Measurements from ENCODE around the gene RAPGEF4. TPM values are rescaled to one million over a fixed set of nuclear protein-coding genes. Genes with fewer than 3 reads are reported as not detected.

Gene RAPGEF4
- total RNA-seq, 4 donors from 2014 or later: 3.6 to 12.0 (median 6.7) TPM

DNA sequence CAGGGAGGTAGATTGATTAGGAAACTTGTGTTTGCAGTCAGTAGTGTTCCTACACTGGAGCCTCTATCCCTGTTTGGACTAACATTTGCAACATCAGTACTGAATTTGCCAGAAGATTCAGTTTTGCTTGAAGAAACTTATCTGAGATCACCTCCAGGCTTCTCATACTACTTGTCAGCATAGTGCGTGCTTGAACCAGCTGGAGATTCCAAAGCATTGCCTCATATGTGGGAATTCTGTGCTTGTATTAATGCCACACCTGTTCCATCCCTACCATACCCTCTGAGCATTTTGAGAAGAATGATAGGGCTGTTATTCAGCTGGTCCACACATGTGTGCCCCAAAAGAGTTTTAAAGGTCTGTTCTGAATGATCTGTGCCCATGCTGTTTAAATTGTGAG lies 148.7 kb downstream of the RAPGEF4 start:
- WGBS, 2 donors: 92 to 95% methylated on average over 1 of the region's 1 CpG
- Histone ChIP-seq H3K36me3 (no peaks in the 10 kb centered on the region), H3K4me3 (no peak overlapping the region), H3K27me3 (no peaks in the 10 kb centered on the region), H3K27ac (no peak overlapping the region), H3K4me1 (no peaks in the 10 kb centered on the region), H3K9me3 (no peaks in the 10 kb centered on the region)
- DNase-seq (ENCODE audit: low spot score in 2 of 2): no peak
- TF ChIP-seq POLR2A (IDR thresholded peaks at IDR 0.05): no peak
- no peak for TF ChIP-seq EP300 (IDR thresholded peaks at IDR 0.05)

DNA sequence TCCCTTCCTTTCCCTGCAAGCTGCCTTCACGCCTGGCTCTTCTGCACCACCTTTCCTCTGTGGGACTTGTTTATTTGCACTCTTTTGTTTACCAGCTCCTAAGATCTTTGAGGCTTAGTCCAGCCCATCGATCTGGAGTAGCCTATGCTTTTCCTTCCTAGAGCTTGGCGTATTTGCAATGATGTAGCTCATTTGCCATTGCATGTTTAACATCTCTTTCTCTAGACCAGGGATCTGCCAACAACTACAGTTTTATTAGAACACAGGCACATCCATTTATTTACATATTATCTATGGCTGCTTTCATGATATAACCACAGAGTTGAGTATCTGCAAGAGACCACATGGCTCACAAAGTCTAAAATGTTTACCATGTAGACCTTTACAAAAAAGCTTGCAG lies 150.4 kb downstream of the RAPGEF4 start:
- Histone ChIP-seq H3K9me3 (no peaks in the 10 kb centered on the region), H3K27me3 (no peaks in the 10 kb centered on the region), H3K36me3 (no peaks in the 10 kb centered on the region), H3K27ac (no peak overlapping the region), H3K4me1 (no peaks in the 10 kb centered on the region), H3K4me3 (no peak overlapping the region)
- DNase-seq (ENCODE audit: low spot score in 2 of 2): no peak
- TF ChIP-seq, protein P1, sequence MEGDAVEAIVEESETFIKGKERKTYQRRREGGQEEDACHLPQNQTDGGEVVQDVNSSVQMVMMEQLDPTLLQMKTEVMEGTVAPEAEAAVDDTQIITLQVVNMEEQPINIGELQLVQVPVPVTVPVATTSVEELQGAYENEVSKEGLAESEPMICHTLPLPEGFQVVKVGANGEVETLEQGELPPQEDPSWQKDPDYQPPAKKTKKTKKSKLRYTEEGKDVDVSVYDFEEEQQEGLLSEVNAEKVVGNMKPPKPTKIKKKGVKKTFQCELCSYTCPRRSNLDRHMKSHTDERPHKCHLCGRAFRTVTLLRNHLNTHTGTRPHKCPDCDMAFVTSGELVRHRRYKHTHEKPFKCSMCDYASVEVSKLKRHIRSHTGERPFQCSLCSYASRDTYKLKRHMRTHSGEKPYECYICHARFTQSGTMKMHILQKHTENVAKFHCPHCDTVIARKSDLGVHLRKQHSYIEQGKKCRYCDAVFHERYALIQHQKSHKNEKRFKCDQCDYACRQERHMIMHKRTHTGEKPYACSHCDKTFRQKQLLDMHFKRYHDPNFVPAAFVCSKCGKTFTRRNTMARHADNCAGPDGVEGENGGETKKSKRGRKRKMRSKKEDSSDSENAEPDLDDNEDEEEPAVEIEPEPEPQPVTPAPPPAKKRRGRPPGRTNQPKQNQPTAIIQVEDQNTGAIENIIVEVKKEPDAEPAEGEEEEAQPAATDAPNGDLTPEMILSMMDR (IDR thresholded peaks at IDR 0.05): no peak
- TF ChIP-seq EP300 (IDR thresholded peaks at IDR 0.05): no peak
- TF ChIP-seq POLR2A (IDR thresholded peaks at IDR 0.05): no peak
- WGBS, 2 donors: 90 to 98% methylated on average over 3 of the region's 3 CpGs

DNA sequence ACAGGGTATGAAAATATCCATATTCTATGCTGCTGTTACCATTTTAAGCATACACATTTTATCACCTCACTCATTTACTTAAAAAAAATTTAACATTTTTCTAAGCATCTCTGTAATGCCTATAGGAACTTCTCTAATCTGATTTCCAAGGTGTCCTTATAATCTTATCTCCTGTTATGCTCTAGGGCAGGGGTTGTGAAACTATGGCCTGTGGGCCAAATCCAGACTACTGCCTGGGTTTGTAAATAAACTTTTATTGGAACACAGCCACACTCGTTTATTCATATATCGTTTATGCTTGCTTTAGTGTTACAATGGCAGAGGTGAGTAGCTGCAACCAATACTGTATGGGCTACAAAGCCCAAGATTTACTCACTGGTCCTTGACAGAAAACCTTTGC lies 151.6 kb downstream of the RAPGEF4 start:
- Histone ChIP-seq H3K27me3 (no peaks in the 10 kb centered on the region), H3K9me3 (no peaks in the 10 kb centered on the region), H3K36me3 (no peaks in the 10 kb centered on the region), H3K4me1 (no peaks in the 10 kb centered on the region), H3K27ac (no peak overlapping the region), H3K4me3 (no peak overlapping the region)
- DNase-seq (ENCODE audit: low spot score in 2 of 2): no peak
- 82 to 87% methylated on average over 2 of the region's 2 CpGs for WGBS, 2 donors
- no peak for TF ChIP-seq EP300 (IDR thresholded peaks at IDR 0.05)
- no peak for TF ChIP-seq POLR2A (IDR thresholded peaks at IDR 0.05)
- TF ChIP-seq, protein P1 (IDR thresholded peaks at IDR 0.05): no peak

DNA sequence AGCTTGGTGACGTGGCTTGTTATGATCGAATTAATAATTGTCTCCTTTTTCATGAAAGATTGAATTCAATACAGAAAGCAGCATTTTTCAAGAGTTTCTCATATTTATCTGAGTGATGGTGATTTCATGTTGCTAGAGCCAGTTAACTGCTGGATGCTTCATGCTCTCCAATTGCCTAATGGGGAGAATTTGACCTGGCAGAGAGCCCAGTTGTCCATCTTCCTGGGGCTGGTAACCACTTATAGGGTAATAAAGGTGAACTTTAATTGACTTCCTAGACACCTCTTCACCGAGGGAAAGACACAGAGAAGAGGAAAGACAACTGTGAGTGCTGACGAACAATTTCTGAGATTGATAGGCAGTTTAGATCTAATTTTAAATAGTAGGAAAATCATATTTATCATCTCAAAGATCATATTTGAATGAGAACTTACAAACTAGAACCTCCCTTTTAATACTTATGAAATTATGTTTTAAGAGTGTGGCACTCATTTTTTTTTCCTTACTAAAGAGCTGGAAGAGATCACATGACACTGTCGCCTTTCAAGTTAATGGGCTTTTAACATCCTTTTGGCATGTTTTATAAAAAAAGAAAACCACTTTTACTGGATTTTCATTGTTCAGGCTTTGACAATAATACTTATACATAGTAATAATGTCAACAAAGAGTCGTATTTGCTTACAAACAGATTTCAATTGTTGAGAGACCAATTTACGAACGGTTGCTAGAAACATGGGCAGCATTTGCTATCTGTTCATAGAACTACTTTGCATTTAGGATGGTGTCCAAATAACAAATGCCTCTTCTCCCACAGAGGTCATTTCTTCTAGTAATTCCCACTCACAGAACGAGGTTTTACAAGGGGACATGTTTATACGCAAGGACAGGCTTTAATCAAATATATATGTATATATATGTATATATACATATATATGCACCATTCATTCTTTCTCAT lies 153.3 kb downstream of the RAPGEF4 start:
- Histone ChIP-seq H3K27me3 (no peaks in the 10 kb centered on the region), H3K4me3 (no peak overlapping the region), H3K9me3 (no peaks in the 10 kb centered on the region), H3K4me1 (peaks cover 0 to 2% (median 0%) of the 10 kb centered on the region in 4 donors), H3K36me3 (no peaks in the 10 kb centered on the region), H3K27ac (no peak overlapping the region)
- DNase-seq (ENCODE audit: low spot score in 2 of 2): no peak
- TF ChIP-seq, protein P1 (IDR thresholded peaks at IDR 0.05): no peak
- TF ChIP-seq EP300 (IDR thresholded peaks at IDR 0.05) (no peak), POLR2A (IDR thresholded peaks at IDR 0.05) (no peak)
- 46 to 52% methylated on average over 10 of the region's 10 CpGs for WGBS, 2 donors

DNA sequence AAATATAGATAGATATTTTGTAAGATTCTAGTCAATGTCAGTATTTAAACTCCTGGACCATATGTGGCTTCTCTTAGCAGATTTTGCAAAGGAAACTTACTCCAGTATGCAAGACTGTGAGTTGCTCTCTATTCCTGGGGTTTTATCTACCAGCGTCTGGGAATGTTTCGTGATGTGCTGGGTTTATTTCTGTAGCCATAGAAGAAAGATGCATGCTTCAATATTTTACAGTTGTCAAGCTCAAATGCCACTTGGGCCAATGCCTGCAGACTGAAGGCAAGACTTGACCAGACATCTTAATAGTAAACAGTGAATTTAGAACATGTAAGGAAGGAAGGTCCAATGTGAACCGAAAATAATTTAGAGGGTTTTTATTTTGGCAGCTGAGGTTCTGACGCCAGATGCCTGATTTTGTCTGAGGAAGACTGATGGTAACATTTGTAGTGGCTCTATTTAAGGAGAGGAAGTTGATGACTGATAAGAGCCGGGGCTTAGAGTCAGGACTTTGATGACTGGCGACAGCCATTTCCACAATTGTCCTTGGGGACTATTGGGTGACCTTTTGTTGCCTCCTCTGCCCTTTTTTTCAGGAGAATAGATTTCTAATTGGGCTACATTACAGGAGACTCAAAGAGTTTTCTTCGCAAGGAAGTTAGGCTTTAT lies 154.3 kb downstream of the RAPGEF4 start:
- 64 to 68% methylated on average over 7 of the region's 7 CpGs for WGBS, 2 donors
- Histone ChIP-seq H3K27me3 (no peaks in the 10 kb centered on the region), H3K36me3 (no peaks in the 10 kb centered on the region), H3K9me3 (no peaks in the 10 kb centered on the region), H3K27ac (no peak overlapping the region), H3K4me1 (peaks cover 0 to 11% (median 0%) of the 10 kb centered on the region in 4 donors), H3K4me3 (no peak overlapping the region)
- no peak for DNase-seq (ENCODE audit: low spot score in 2 of 2)
- no peak for TF ChIP-seq POLR2A (IDR thresholded peaks at IDR 0.05)
- no peak for TF ChIP-seq EP300 (IDR thresholded peaks at IDR 0.05)
- TF ChIP-seq, protein P1 (IDR thresholded peaks at IDR 0.05): no peak

Data from tibial nerve (tissue), 4 donors.